GM23248 (cell line): ENCODE results near the gene MYEOV.

Experiments used
- EZH2 ChIP-seq: fragments of 200-600 bp; sonication (generic); IDR thresholded peaks from 2 replicates; pipeline ENCODE4 v1.6.1; 2018; ENCODE audit warnings: antibody characterized with exemption, mild to moderate bottlenecking; ENCODE audit not compliant: insufficient read depth, poor library complexity, severe bottlenecking
- EZH2phosphoT487 ChIP-seq: fragments of 200-600 bp; sonication (generic); IDR thresholded peaks from 2 replicates; pipeline ENCODE4 v1.6.1; 2018; ENCODE audit warnings: antibody characterized with exemption, moderate library complexity, mild to moderate bottlenecking, low read depth; ENCODE audit not compliant: insufficient read depth

DNA sequence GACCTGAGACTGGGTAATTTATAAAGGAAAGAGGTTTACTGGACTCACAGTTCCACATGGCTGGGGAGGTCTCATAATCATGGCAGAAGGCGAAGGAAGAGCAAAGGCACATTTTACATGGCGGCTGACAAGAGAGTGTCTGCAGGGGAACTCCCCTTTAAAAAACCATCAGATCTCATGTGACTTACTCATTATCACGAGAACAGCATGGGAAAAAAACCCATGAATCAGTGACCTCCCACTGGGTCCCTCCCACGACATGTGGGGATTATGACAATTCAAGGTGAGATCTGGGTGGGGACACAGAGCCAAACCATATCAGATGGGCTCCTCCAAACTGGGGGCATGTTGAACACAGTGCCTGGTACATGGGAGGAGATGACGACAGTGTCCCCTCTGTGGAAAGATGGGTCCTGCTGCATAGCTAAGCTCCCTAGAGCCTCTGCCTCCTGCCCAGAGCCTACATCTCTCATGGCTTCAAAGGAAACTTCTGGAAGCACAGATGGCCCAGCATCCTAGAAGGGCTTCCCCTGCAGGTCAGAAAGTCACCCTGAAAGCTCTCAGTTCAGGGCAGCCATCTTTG is 46.1 kb downstream of the MYEOV start:
- TF ChIP-seq EZH2phosphoT487 (no peak), EZH2 (no peak)
